ENCODE data around the gene MKS1. TPM values are rescaled to one million over a fixed set of nuclear protein-coding genes. Genes with fewer than 3 reads are reported as not detected.

MKS1 gene
- total RNA-seq, 1 donor from 2014 or later = 20.1 TPM

GRCh38 chr17:58247511-58248363 lies 28.7 kb upstream of the MKS1 start:
- no peaks in the 10 kb centered on the region for H3K36me3 ChIP-seq
- DNase-seq (no peak), ATAC-seq (no peak)
- H3K27me3 ChIP-seq (ENCODE audit: low read depth) = peaks cover 27% of the 10 kb centered on the region
- TF ChIP-seq, protein P1, sequence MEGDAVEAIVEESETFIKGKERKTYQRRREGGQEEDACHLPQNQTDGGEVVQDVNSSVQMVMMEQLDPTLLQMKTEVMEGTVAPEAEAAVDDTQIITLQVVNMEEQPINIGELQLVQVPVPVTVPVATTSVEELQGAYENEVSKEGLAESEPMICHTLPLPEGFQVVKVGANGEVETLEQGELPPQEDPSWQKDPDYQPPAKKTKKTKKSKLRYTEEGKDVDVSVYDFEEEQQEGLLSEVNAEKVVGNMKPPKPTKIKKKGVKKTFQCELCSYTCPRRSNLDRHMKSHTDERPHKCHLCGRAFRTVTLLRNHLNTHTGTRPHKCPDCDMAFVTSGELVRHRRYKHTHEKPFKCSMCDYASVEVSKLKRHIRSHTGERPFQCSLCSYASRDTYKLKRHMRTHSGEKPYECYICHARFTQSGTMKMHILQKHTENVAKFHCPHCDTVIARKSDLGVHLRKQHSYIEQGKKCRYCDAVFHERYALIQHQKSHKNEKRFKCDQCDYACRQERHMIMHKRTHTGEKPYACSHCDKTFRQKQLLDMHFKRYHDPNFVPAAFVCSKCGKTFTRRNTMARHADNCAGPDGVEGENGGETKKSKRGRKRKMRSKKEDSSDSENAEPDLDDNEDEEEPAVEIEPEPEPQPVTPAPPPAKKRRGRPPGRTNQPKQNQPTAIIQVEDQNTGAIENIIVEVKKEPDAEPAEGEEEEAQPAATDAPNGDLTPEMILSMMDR (IDR thresholded peaks at IDR 0.05) = no peak
- no peak overlapping the region for H3K4me3 ChIP-seq
- no peak overlapping the region for H3K27ac ChIP-seq
- H3K4me1 ChIP-seq = peaks cover 11% of the 10 kb centered on the region
- intact Hi-C loops (cut with DNase I) = no loop called here
- no peaks in the 10 kb centered on the region for H3K9me3 ChIP-seq

- Histone ChIP-seq H3K4me1 (peaks cover 11% of the 10 kb centered on the region), H3K27me3 (ENCODE audit: low read depth) (peaks cover 36% of the 10 kb centered on the region), H3K9me3 (no peaks in the 10 kb centered on the region), H3K36me3 (no peaks in the 10 kb centered on the region), H3K27ac (no peak overlapping the region), H3K4me3 (no peak overlapping the region)
- intact Hi-C loops (cut with DNase I) = no loop called here
- no peak for DNase-seq
- TF ChIP-seq, protein P1 (IDR thresholded peaks at IDR 0.05) = no peak
- no peak for ATAC-seq
Observed at GRCh38 chr17:58246781-58247180, 27.7 kb upstream of the MKS1 start.

- Histone ChIP-seq H3K4me1 (peaks cover 11% of the 10 kb centered on the region), H3K36me3 (no peaks in the 10 kb centered on the region), H3K27ac (no peak overlapping the region), H3K4me3 (no peak overlapping the region), H3K9me3 (no peaks in the 10 kb centered on the region), H3K27me3 (ENCODE audit: low read depth) (peaks cover 42% of the 10 kb centered on the region)
- no peak for ATAC-seq
- intact Hi-C loops (cut with DNase I) = no loop called here
- DNase-seq = no peak
- TF ChIP-seq, protein P1 (IDR thresholded peaks at IDR 0.05) = no peak
Observed at GRCh38 chr17:58246104-58246740, 27.2 kb upstream of the MKS1 start.

- Histone ChIP-seq H3K4me3 (no peak overlapping the region), H3K9me3 (no peaks in the 10 kb centered on the region), H3K4me1 (peaks cover 11% of the 10 kb centered on the region), H3K27me3 (ENCODE audit: low read depth) (peaks cover 44% of the 10 kb centered on the region), H3K27ac (no peak overlapping the region), H3K36me3 (no peaks in the 10 kb centered on the region)
- intact Hi-C loops (cut with DNase I) = no loop called here
- ATAC-seq = no peak
- no peak for DNase-seq
- TF ChIP-seq, protein P1 (IDR thresholded peaks at IDR 0.05) = no peak
Observed at GRCh38 chr17:58245428-58246103, 26.5 kb upstream of the MKS1 start.

DNA sequence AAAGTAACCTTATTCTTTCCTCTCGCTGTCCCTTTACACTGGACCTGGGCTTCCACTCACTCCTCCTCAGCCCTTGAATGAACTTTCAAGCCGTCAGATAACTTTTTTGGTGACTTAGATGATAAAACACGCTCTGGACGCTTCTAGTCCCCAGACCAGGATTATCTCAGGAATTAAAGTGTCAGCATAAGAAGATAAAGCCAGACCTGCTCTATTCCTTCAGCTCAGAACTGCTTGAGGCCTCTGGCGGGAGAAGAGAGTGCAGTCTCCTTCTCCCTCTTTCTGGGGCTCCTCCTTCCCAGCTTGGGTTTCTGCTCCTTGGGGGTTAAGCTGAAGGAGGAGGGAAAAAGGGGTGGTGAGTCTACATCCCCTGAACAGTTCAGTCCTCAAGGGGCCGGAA lies 25.9 kb upstream of the MKS1 start:
- no peaks in the 10 kb centered on the region for H3K36me3 ChIP-seq
- no peak overlapping the region for H3K4me3 ChIP-seq
- intact Hi-C loops (cut with DNase I) = no loop called here
- H3K27me3 ChIP-seq (ENCODE audit: low read depth) = peaks cover 44% of the 10 kb centered on the region
- H3K9me3 ChIP-seq = no peaks in the 10 kb centered on the region
- no peak overlapping the region for H3K27ac ChIP-seq
- H3K4me1 ChIP-seq = peaks cover 11% of the 10 kb centered on the region
- ATAC-seq (no peak), DNase-seq (no peak)
- TF ChIP-seq, protein P1 (IDR thresholded peaks at IDR 0.05) = no peak

All from lower lobe of right lung (tissue), 2 donors.